Left ventricle myocardium inferior (tissue), 1 donor: ENCODE data around the gene G0S2. TPM values are rescaled to one million over a fixed set of nuclear protein-coding genes. Genes with fewer than 3 reads are reported as not detected.

Experiments used
- DNase-seq: peaks from one replicate; pipeline ENCODE4 v3.0.0-alpha.2; 2020
- H3K27ac ChIP-seq: fragments of 200-600 bp; replicated peaks from 2 replicates; pipeline ENCODE4 v1.8.0; 2021
- H3K27me3 ChIP-seq: fragments of 200-600 bp; 2 replicates; pipeline ENCODE4 v1.8.0; 2021; ENCODE audit warnings: low read depth
- H3K36me3 ChIP-seq: fragments of 200-600 bp; 2 replicates; pipeline ENCODE4 v1.8.0; 2021
- H3K4me1 ChIP-seq: fragments of 200-600 bp; 2 replicates; pipeline ENCODE4 v1.8.0; 2021
- H3K4me3 ChIP-seq: fragments of 200-600 bp; 2 replicates; pipeline ENCODE4 v1.8.0; 2021; ENCODE audit warnings: mild to moderate bottlenecking, moderate library complexity
- H3K9me3 ChIP-seq: fragments of 200-600 bp; replicated peaks from 2 replicates; pipeline ENCODE4 v1.8.0; 2021
- intact Hi-C: fragments of 100-400 bp; cut with micrococcal nuclease; formaldehyde crosslinking; loops from one replicate; pipeline ENCODE4 v1.11.0; 2022
- long read RNA-seq: library from polyadenylated mRNA; unstranded; transcript quantifications from one replicate; pipeline ENCODE4 v2.0.0, GENCODE V29; 2021
- total RNA-seq: library from RNA; stranded (reverse); fragmentation: NEBNext Ultra II Directional; extraction: Animal tissue kit (Norgen Biotek cat#: 25700); gene quantifications from one replicate; pipeline ENCODE4 v1.2.1, GENCODE V29; 2021
- TF ChIP-seq, protein P1 (sequence below): fragments of 200-600 bp; IDR thresholded peaks from 2 replicates; pipeline ENCODE4 v1.8.0; 2021; ENCODE audit warnings: antibody characterized with exemption, mild to moderate bottlenecking, borderline replicate concordance
- donor health status: DM: no; HTN: yes; CAD: no; lungs with severe emphysema.

G0S2 gene, protein sequence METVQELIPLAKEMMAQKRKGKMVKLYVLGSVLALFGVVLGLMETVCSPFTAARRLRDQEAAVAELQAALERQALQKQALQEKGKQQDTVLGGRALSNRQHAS
- 307 TPM for total RNA-seq
- long read RNA-seq, transcript G0S2-201 (2 exons, 866 nt) = major isoform, 767 of 798 reads
- long read RNA-seq, partial matches to known transcripts = 0 of 798 reads
- long read RNA-seq, other reads (novel, unspliced or antisense) = 31 of 798 reads

DNA sequence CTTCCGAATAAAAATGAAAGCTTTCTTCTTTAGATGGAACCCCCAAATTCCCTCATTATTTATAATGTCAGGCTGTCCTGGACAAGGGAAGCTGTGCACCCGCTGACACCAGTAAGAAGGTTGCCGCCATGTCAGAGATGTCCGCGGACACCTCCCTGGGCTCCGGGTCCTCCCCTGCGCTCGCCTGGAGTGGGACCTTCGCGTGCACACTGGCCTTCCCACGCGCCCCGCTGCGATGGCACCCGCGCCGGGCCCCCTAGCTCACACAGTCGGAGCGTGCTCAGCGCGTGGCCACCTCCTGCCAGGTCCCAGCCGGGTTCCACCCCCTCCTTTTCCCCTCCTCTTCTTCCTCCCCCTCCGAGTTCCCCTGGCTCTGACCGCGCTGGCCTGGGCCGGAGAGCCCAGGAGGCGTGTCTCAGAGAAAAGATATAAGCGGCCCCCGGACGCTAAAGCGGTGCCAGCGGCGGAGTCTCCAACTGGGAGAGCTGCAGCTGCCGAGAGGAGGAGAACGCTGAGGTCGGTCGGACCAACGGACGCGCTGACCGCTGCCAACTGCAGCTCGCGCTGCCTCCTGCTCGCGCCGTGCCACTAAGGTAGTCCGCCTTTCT, at the start of gene G0S2:
TSS of gene G0S2 (plus strand) at position 456 of the 608 bp plus-strand sequence. CDS start 273 bp downstream, outside the sequence.
- H3K9me3 ChIP-seq = peaks cover 7% of the 10 kb centered on the region
- peak within 1 kb of the TSS; percentile 88 for H3K27ac ChIP-seq
- no peaks in the 10 kb centered on the region for H3K36me3 ChIP-seq
- TF ChIP-seq, protein P1, sequence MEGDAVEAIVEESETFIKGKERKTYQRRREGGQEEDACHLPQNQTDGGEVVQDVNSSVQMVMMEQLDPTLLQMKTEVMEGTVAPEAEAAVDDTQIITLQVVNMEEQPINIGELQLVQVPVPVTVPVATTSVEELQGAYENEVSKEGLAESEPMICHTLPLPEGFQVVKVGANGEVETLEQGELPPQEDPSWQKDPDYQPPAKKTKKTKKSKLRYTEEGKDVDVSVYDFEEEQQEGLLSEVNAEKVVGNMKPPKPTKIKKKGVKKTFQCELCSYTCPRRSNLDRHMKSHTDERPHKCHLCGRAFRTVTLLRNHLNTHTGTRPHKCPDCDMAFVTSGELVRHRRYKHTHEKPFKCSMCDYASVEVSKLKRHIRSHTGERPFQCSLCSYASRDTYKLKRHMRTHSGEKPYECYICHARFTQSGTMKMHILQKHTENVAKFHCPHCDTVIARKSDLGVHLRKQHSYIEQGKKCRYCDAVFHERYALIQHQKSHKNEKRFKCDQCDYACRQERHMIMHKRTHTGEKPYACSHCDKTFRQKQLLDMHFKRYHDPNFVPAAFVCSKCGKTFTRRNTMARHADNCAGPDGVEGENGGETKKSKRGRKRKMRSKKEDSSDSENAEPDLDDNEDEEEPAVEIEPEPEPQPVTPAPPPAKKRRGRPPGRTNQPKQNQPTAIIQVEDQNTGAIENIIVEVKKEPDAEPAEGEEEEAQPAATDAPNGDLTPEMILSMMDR = no peak
- H3K4me1 ChIP-seq = peaks cover 52% of the 10 kb centered on the region
- H3K4me3 ChIP-seq = peak within 1 kb of the TSS; percentile 80
- H3K27me3 ChIP-seq = peaks cover 14% of the 10 kb centered on the region
- intact Hi-C loops = no loop called here
- DNase-seq = peak; percentile 86

DNA sequence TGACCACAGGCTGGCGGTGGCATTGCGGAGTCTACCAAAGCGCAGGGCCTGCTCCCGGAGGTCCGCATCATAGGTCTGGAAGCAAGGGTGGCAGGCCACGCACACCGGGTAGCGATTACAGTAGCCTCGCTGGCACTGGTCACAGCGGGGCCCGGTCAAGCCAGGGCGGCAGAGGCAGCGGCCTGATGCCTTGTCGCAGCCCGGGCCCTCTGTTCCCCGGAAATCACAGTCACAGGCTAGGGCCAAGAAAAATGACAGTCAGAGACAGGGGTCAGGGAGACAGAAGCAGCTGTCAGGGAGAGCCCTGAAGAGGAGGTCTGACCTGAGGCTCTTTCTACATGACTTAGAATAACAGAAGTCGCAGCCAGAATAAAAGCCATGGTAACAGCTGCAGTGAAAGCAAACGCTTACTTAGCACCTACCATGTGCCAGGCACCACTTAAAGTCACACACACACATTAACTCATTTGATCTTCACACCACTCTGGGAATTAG, 49.4 kb upstream of the G0S2 start:
- DNase-seq = no peak

DNA sequence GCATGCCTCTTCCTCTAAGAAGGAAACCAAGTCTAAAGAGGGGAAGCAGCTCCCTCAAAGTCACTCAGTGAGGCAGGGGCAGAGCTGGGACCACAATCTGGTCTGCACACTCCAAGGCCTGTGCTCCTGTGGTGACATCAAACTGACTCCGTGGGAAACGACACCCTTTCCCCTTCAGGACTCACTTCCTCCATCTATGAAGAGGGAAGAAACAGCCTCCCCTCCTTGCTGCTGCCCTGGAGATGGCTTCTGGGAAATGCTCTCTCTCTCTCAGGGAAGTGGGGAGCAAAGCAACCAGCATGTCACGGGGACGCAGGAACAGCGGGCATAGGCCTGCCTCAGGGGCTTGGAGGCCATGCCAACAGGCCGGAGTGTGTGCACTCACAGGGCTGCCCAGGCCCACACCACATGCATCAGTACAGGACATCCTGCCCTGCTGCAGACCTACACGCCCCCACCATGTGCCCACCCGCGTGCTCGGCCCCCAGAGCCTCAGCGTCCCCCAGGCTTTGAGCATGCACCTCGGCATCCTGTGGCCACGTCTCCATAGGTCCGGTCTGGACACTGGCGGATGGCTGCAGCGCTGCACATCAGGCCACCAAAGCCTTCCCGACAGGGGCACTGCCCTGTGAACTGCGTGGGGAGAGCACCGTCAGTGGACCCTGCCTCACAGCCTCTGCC, 48.7 kb upstream of the G0S2 start:
- no peak for DNase-seq
- Histone ChIP-seq H3K9me3 (no peaks in the 10 kb centered on the region), H3K4me1 (peaks cover 65% of the 10 kb centered on the region), H3K4me3 (no peak overlapping the region), H3K27ac (peak overlapping the region; percentile 76), H3K27me3 (no peaks in the 10 kb centered on the region), H3K36me3 (no peaks in the 10 kb centered on the region)
- intact Hi-C loops = loop anchor here (5.0 kb wide), 1 partner anchor 39 kb away; no protein-coding TSS in a partner anchor
- TF ChIP-seq, protein P1 = no peak

More for the DNA sequence above, 49.4 kb upstream of the G0S2 start:
- peak overlapping the region; percentile 76 for H3K27ac ChIP-seq
- H3K4me1 ChIP-seq = peaks cover 65% of the 10 kb centered on the region
- H3K36me3 ChIP-seq = no peaks in the 10 kb centered on the region
- no peaks in the 10 kb centered on the region for H3K9me3 ChIP-seq
- H3K27me3 ChIP-seq = no peaks in the 10 kb centered on the region
- intact Hi-C loops = loop anchor here (5.0 kb wide), 1 partner anchor 39 kb away; no protein-coding TSS in a partner anchor
- H3K4me3 ChIP-seq = no peak overlapping the region
- TF ChIP-seq, protein P1 = no peak

DNA sequence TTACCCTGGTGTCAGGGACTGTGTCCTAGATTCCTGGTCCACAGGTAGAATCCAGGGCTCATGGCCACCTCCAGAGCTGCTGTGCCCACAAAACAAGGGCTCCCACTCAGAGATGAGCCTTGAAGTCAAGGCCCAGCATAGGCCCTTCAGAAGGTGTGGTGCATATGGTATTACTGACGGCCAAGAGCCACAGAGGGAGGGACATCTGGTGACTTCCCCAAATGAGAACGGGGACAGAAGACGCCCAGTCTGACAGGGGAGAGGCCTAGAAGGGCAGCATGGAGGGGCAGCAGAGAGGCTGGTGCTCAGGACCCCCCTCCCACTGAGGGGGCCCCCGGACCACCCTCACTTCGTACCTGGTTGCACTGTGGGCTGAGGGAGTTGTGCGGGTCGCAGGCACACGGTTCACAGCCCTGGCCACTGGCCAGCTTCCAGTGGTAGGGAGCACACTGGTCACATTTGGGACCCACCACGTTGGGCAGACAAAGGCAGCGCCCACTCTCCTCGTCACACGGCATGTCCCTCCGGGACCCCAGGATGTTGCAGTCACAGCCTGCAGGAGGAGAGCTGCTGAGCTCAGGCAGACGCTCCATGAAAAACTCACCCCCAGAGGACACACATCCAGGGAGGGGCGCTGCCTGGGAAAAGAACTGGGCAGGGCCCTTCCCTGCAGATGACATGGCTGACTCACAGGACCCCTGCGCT, 48.0 kb upstream of the G0S2 start:
- TF ChIP-seq, protein P1 = no peak
- DNase-seq = no peak
- Histone ChIP-seq H3K27ac (peak overlapping the region; percentile 76), H3K9me3 (no peaks in the 10 kb centered on the region), H3K36me3 (no peaks in the 10 kb centered on the region), H3K4me1 (peaks cover 65% of the 10 kb centered on the region), H3K4me3 (peak overlapping the region; percentile 30), H3K27me3 (no peaks in the 10 kb centered on the region)
- intact Hi-C loops = loop anchor here (5.0 kb wide), 1 partner anchor 40 kb away; no protein-coding TSS in a partner anchor

DNA sequence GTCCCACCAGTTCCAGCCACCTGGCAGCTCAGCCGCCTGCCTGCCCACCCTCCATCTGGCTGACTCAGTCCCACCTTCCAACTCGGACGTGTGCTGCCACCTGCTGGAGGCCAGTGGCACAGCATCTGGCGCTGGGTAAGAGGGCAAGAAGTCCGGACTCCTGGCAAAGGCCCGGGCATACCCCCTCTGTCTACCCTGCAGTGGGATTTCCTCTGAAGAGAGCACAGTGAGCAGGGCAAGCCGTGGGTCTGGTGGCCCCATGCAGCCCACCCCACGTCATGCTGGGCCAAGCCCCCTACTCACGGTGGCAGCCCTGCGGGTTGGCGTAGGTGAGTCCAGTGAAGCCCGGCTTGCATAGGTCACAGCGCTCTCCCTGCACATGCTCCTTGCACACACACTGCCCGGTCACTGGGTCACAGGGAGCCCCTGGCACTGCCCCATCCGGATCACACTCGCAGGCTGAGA, 47.4 kb upstream of the G0S2 start:
- DNase-seq = peak; percentile 77
- Histone ChIP-seq H3K9me3 (no peaks in the 10 kb centered on the region), H3K4me3 (peak overlapping the region; percentile 30), H3K36me3 (no peaks in the 10 kb centered on the region), H3K27ac (peak overlapping the region; percentile 50), H3K4me1 (peaks cover 63% of the 10 kb centered on the region), H3K27me3 (no peaks in the 10 kb centered on the region)
- TF ChIP-seq, protein P1 = peak; percentile 98
- intact Hi-C loops = loop anchor here (5.0 kb wide), 1 partner anchor 40 kb away; no protein-coding TSS in a partner anchor
